Retinal pigment epithelial cell (primary cell): ENCODE data around the gene TMEM131.

ENCODE experiments used
- DNase-seq: peaks from one replicate; pipeline ENCODE4 v3.0.0-alpha.2; 2010; ENCODE audit warnings: low read depth
- H3K4me3 ChIP-seq: 2 replicates; pipeline ENCODE4 v1.5.1; 2011; ENCODE audit warnings: mild to moderate bottlenecking, low read length, control low read depth, moderate library complexity
- TF ChIP-seq, protein P1 (sequence below): conservative IDR thresholded peaks from 2 replicates; pipeline ENCODE4 v1.5.1; 2011; ENCODE audit warnings: low read depth, low read length, control low read depth, inconsistent platforms

The TMEM131 gene

DNA sequence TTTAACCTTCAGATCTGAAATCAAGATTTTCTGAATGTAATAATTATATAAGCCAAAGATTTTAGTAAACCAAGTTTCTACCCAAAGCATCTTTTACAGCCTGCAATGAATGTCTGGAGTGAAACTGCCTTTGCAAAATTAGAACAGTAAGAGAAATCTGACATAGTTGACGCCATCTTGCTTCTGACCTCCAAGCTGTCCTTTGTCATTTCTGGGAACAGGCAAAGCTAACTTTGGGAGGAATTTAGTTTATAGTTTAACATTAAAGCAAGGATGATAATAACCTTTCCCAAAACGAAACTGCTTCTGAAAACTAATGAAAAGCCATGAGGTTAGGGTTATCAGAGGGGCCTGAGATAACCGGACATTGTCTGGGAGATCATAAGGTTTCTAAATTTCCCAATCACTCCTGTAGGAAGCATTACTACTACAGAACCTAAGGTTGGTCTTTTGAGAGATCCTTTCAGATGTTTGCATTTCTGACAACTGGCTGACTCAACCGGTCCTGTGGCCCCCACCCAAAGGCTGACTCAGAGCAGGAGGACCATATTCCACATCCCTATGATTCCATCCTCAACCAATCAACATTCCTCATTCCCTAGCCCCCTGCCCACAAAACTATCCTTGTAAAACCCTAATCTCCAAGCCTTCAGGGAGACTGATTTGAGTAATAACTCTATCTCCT lies 124.5 kb downstream of the TMEM131 start:
- no peak overlapping the region for H3K4me3 ChIP-seq
- DNase-seq: no peak
- TF ChIP-seq, protein P1, sequence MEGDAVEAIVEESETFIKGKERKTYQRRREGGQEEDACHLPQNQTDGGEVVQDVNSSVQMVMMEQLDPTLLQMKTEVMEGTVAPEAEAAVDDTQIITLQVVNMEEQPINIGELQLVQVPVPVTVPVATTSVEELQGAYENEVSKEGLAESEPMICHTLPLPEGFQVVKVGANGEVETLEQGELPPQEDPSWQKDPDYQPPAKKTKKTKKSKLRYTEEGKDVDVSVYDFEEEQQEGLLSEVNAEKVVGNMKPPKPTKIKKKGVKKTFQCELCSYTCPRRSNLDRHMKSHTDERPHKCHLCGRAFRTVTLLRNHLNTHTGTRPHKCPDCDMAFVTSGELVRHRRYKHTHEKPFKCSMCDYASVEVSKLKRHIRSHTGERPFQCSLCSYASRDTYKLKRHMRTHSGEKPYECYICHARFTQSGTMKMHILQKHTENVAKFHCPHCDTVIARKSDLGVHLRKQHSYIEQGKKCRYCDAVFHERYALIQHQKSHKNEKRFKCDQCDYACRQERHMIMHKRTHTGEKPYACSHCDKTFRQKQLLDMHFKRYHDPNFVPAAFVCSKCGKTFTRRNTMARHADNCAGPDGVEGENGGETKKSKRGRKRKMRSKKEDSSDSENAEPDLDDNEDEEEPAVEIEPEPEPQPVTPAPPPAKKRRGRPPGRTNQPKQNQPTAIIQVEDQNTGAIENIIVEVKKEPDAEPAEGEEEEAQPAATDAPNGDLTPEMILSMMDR: no peak

DNA sequence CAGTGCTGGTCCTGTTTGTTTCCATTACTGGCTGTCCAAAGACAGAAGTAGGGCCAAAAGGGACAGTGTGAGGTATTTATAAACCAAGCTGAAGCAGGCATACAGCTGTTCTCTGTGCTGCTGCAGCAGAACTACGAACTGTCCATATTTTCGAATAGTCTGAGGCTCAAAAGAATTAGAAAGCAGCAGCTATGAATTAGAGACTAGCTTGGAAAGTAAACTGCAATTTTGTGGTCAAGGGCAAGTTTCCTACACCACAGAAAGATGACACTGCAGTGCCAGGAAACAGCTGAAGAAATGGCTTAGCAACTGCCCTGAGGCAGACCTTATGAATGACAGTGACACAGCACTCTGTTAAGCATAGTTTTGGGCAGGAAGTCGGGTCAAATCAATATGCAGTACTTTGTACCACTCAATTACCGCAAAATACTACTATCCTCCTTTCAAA lies 125.3 kb downstream of the TMEM131 start:
- DNase-seq: no peak
- TF ChIP-seq, protein P1: no peak
- no peak overlapping the region for H3K4me3 ChIP-seq

DNA sequence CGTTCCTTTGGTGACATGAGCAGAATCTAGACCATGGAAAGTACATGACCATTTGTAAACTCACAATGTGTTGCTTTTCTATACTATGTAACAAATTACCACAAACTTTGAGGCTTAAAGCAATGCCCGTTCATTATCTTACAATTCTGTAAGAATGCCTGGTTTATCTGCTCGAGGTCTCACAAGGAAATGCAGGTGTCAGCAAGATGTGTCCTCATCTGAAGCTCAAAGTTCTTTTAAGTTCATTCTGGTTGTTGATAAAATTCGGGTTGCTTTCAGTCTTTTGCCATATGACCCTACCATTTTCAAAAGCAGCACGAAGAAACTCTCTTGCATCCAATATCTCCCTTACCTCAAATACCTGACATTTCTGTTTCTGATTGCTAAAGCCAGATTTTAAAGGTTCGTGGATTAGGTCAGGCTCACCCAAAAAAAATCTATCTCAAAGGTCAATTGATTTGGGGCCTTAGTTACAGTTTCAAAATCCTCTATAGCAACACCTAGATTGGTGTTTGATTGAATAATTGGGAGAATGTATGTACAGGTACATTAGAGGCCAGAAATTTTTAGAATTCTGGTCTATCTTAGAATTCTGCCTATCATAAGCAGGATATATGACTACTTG lies 125.9 kb downstream of the TMEM131 start:
- no peak for DNase-seq
- TF ChIP-seq, protein P1: no peak
- no peak overlapping the region for H3K4me3 ChIP-seq

DNA sequence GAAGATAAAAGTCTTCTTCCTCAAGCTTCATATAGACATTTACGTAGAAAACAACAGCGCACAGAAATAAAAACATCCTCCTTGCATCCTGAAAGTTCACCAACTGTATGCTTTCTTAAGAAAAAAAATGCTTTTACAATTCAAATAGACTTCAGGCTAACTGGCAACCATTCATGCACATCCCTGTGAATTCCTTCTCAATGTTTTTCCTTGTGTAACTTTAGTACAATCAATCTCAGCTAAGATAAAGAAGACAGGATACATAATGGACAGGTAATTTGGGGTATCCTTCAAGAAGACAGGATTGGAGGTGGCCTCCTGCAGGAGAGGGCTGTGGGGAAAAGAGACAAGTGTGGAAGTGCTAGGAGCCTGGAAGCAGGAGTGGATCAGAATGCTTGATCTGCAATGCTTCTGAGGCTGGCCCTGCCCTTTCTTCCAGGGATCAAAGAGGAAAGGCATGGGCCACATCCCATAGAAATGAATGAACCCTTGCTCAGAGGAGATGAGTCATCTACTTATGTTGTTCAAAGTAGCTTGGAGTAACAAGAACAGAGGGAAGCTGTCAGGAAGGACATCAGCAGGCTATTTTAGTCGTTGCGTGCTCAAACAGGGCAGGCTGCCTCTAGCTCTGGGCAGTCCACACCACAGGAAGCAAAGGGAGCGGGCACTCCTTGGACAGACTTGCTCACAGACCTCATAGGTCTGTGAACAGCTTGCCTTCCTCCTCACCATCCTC lies 126.6 kb downstream of the TMEM131 start:
- peak; percentile 73 for DNase-seq
- TF ChIP-seq, protein P1: no peak
- no peak overlapping the region for H3K4me3 ChIP-seq

DNA sequence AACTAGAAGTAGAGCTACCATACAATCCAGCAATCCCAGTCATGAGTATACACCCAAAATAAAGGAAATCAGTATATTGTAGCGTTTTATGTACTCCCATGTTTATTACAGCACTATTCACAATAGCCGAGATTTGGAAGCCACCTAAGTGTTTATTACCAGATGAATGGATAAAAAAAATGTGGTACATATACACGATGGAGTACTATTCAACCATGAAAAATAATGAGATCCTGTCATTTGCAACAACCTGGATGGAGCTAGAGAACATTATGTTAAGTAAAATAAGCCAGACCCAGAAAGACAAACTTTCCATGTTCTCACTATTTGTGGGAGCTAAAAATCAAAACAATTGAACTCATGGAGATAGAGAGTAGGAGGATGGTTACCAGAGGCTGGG lies 131.9 kb downstream of the TMEM131 start:
- no peak for DNase-seq
- no peak overlapping the region for H3K4me3 ChIP-seq
- TF ChIP-seq, protein P1: no peak

DNA sequence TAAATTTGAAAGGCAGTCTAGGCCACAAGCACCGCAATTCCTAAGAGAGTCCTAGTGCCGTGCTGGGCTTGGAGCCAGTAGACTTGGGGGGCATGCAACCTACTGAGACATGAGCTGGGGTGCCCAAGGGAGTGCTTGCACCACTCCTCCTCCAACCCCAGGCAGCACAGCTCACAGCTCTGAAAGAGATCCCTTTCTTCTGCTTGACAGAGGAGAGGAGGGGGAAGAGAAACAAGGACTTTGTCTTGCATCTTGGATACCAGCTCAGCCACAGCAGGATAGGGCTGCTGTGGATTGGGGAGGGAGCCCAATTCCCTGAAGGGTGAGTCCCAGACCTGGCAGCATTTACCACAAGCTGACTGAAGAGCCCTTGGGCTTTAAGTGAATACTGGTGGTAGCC lies 134.6 kb downstream of the TMEM131 start:
- DNase-seq: no peak
- H3K4me3 ChIP-seq: no peak overlapping the region
- TF ChIP-seq, protein P1: no peak
